Karpas-422 (cell line): Measurements from ENCODE around the gene MATN4. TPM values are rescaled to one million over a fixed set of nuclear protein-coding genes. Genes with fewer than 3 reads are reported as not detected.
A peak's percentile ranks its signal among the peaks of the same experiment; 100 is the strongest.

ENCODE experiments used
- DNase-seq: peaks from one replicate; pipeline ENCODE4 v3.0.0-alpha.2; 2015
- H2AFZ ChIP-seq: fragments of 200-600 bp; sonication (generic); 2 replicates; pipeline ENCODE4 v1.6.1; 2014; ENCODE audit warnings: antibody characterized with exemption, low read length, mixed read lengths
- H3K27ac ChIP-seq: fragments of 200-600 bp; sonication (generic); 2 replicates; pipeline ENCODE4 v1.5.1; 2014; ENCODE audit warnings: mild to moderate bottlenecking, low read length, moderate library complexity
- H3K27me3 ChIP-seq: fragments of 200-600 bp; sonication (generic); 2 replicates; pipeline ENCODE4 v1.6.1; 2014; ENCODE audit warnings: low read length, mixed read lengths
- H3K36me3 ChIP-seq: fragments of 200-600 bp; sonication (generic); 2 replicates; pipeline ENCODE4 v1.6.1; 2014; ENCODE audit warnings: low read length, mixed read lengths; ENCODE audit not compliant: insufficient read depth
- H3K4me1 ChIP-seq: fragments of 200-600 bp; sonication (generic); 2 replicates; pipeline ENCODE4 v1.6.1; 2014; ENCODE audit warnings: mild to moderate bottlenecking, low read length, mixed read lengths
- H3K4me2 ChIP-seq: fragments of 200-600 bp; sonication (generic); 2 replicates; pipeline ENCODE4 v1.6.1; 2014; ENCODE audit warnings: low read length, low read depth, mild to moderate bottlenecking; ENCODE audit not compliant: poor library complexity, severe bottlenecking
- H3K4me3 ChIP-seq: fragments of 200-600 bp; sonication (generic); 2 replicates; pipeline ENCODE4 v1.5.1; 2014; ENCODE audit warnings: mild to moderate bottlenecking, antibody characterized with exemption, low read length, mixed read lengths
- H3K79me2 ChIP-seq: fragments of 200-600 bp; sonication (generic); 2 replicates; pipeline ENCODE4 v1.6.1; 2014; ENCODE audit warnings: mild to moderate bottlenecking, low read length, mixed read lengths
- H3K9ac ChIP-seq: fragments of 200-600 bp; sonication (generic); 2 replicates; pipeline ENCODE4 v1.6.0; 2014; ENCODE audit warnings: low read length
- H3K9me2 ChIP-seq: fragments of 200-600 bp; sonication (generic), shearing (Covaris generic); replicated peaks from 2 replicates; pipeline ENCODE4 v1.6.0; 2014; ENCODE audit warnings: mild to moderate bottlenecking, low read length, moderate library complexity; ENCODE audit not compliant: insufficient read depth
- H3K9me3 ChIP-seq: fragments of 300-700, 200-600 bp; sonication (generic); 2 replicates; pipeline ENCODE4 v1.6.1; 2014; ENCODE audit warnings: low read length, mixed read lengths
- H4K20me1 ChIP-seq: fragments of 200-600 bp; sonication (generic); 2 replicates; pipeline ENCODE4 v1.6.1; 2014; ENCODE audit warnings: mild to moderate bottlenecking, antibody characterized with exemption, low read length, low read depth; ENCODE audit not compliant: insufficient read depth
- total RNA-seq: library from RNA; depleted of rRNA; stranded (reverse); fragments of >200 nt; shearing (Covaris generic); gene quantifications from 2 replicates; pipeline ENCODE4 v1.2.3, GENCODE V29; 2014; ENCODE audit warnings: low replicate concordance

The MATN4 gene
- total RNA-seq, 1 experiment from 2014 or later = not detected

- no peaks in the 10 kb centered on the region for H3K9me2 ChIP-seq
- no peak overlapping the region for H3K4me3 ChIP-seq
- H3K27ac ChIP-seq = no peak overlapping the region
- H3K27me3 ChIP-seq = no peaks in the 10 kb centered on the region
- H3K9ac ChIP-seq = no peak overlapping the region
- 0 out of 2 replicates have a peak, but pooled peaks cover 4% of the 10 kb centered on the region for H4K20me1 ChIP-seq
- DNase-seq = peak; percentile 76
- H3K9me3 ChIP-seq = no peaks in the 10 kb centered on the region
- H3K36me3 ChIP-seq = no peaks in the 10 kb centered on the region
- no peak overlapping the region for H2AFZ ChIP-seq
- no peaks in the 10 kb centered on the region for H3K4me1 ChIP-seq
- H3K79me2 ChIP-seq = no peaks in the 10 kb centered on the region
- no peak overlapping the region for H3K4me2 ChIP-seq
These were observed 14.8 kb downstream of the MATN4 start for GRCh38 chr20:45293041-45294002.

DNA sequence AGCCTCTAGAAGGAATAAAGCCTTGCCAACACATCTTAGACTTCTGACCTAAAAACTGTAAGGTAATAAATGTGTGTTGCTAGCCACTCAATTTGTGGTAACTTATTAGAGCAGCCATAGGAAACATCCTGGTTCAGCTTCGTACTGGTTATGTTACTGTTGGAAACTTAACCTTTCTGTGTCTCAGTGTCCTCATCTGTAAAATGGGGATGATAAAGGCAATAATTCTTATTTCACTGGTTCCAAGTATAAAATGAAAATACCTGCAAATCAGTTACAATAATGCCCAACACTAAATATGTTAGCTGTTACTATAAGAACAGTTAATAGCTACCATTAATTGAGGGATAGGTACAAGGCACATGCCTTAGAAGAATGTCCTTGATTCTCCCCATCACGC is 15.8 kb downstream of the MATN4 start:
- no peaks in the 10 kb centered on the region for H3K36me3 ChIP-seq
- no peak overlapping the region for H3K4me3 ChIP-seq
- H2AFZ ChIP-seq = no peak overlapping the region
- H3K27me3 ChIP-seq = no peaks in the 10 kb centered on the region
- H4K20me1 ChIP-seq = 0 out of 2 replicates have a peak, but pooled peaks cover 4% of the 10 kb centered on the region
- no peaks in the 10 kb centered on the region for H3K9me2 ChIP-seq
- H3K4me1 ChIP-seq = peaks cover under 1% of the 10 kb centered on the region
- H3K27ac ChIP-seq = no peak overlapping the region
- no peaks in the 10 kb centered on the region for H3K9me3 ChIP-seq
- H3K79me2 ChIP-seq = no peaks in the 10 kb centered on the region
- DNase-seq = no peak
- no peak overlapping the region for H3K4me2 ChIP-seq
- H3K9ac ChIP-seq = no peak overlapping the region

DNA sequence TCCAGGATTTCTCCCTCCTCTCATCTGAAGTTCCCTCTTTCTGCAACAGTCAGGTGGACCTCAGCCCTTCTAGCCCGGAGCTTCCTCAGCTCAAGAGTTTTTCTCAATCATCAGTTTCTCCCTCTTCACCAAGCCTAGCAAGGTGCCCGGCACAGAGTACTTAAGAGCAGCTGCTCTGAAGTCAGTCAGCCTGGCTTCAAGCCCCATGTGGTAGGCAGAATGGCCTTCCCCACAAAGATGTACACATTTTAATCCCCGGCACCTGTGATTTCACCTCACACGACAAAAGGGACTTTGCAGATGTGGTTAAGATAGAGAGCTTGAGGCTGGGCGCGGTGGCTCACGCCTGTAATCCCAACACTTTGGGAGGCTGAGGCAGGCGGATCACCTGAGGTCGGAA is 16.6 kb downstream of the MATN4 start:
- Histone ChIP-seq H3K27ac (no peak overlapping the region), H3K4me3 (no peak overlapping the region), H2AFZ (no peak overlapping the region), H3K9me2 (no peaks in the 10 kb centered on the region), H3K36me3 (no peaks in the 10 kb centered on the region), H3K4me2 (no peak overlapping the region), H3K79me2 (no peaks in the 10 kb centered on the region), H3K27me3 (no peaks in the 10 kb centered on the region), H3K9ac (no peak overlapping the region), H3K4me1 (peaks cover 4% of the 10 kb centered on the region), H3K9me3 (no peaks in the 10 kb centered on the region), H4K20me1 (0 out of 2 replicates have a peak, but pooled peaks cover 4% of the 10 kb centered on the region)
- DNase-seq = no peak

DNA sequence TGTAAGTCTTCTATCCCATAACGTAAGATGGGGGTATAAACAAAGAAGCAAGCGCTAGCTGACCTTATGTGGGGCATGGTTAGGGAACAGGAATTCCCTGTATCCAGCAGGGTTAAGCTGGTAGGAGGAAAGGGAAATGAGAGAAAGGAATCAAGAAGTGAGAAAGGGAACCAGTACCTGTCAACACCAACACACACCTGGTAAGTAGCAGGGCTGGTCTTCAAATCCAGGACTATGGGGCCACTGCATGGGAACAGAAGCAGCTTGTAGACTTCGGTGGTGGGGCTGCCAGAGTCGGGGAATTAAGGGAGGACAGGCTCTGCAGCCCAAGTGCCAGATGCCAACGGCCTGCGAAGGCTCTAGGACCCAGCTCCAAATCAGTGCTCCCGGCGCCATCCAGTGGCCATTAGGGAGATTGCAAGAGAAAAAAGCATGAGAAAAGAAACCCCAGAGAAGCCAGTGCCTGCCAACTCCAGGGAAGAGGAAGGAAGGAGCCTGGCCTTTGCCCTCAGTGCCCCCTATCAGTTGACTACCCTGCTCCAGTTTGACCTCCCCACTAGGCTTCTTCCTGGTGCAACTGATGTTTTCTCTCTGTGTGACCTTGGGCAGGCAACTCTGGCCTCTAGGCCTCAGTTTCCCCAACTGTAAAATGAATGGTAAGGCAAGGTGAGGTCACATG is 17.3 kb downstream of the MATN4 start:
- Histone ChIP-seq H3K27me3 (no peaks in the 10 kb centered on the region), H3K9ac (no peak overlapping the region), H3K36me3 (no peaks in the 10 kb centered on the region), H3K9me2 (no peaks in the 10 kb centered on the region), H3K4me2 (no peak overlapping the region), H3K27ac (no peak overlapping the region), H3K4me1 (peaks cover 4% of the 10 kb centered on the region), H4K20me1 (0 out of 2 replicates have a peak, but pooled peaks cover 4% of the 10 kb centered on the region), H3K4me3 (no peak overlapping the region), H3K79me2 (no peaks in the 10 kb centered on the region), H2AFZ (no peak overlapping the region), H3K9me3 (no peaks in the 10 kb centered on the region)
- DNase-seq = peak; percentile 90

DNA sequence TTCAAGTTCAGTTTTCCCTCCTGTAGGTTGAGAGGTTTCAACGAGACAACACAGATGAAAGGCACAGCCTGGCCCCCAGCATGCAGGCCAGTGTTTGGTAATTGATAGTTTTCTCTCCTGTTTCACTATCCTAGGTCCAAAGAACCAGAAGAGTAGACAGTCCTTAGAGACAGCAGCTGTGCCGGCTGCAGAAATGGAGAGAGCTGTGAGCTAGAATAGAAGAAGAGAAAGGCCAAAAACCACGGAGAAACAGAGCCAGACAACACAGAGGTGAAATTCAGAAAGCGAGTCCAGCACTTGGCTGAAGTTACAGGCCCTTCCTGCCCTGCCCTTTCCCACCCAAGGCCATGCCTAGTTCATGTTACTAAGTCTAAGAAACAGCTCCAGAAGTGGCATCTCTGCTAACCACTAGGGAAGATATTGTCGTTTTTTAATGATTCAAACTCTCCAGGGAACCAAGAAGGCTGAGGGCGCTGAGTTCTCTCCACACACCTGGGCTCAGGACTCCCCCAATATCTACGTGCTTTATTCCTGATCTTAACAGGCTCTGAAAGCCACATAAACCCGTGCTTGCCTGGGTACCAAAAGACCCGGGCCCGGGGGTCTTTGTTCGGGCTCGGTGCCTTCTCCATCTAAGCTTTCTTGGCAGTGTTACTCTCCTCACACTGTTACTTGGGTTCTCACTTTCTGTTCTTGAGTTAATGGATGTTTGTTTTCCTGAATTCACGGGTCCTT is 18.0 kb downstream of the MATN4 start:
- H3K79me2 ChIP-seq = no peaks in the 10 kb centered on the region
- H4K20me1 ChIP-seq = 0 out of 2 replicates have a peak, but pooled peaks cover 4% of the 10 kb centered on the region
- H3K27ac ChIP-seq = no peak overlapping the region
- H3K9me3 ChIP-seq = no peaks in the 10 kb centered on the region
- H3K9ac ChIP-seq = no peak overlapping the region
- no peak for DNase-seq
- H2AFZ ChIP-seq = no peak overlapping the region
- no peaks in the 10 kb centered on the region for H3K36me3 ChIP-seq
- H3K4me2 ChIP-seq = no peak overlapping the region
- H3K9me2 ChIP-seq = no peaks in the 10 kb centered on the region
- H3K4me3 ChIP-seq = no peak overlapping the region
- peaks cover 4% of the 10 kb centered on the region for H3K4me1 ChIP-seq
- H3K27me3 ChIP-seq = no peaks in the 10 kb centered on the region

DNA sequence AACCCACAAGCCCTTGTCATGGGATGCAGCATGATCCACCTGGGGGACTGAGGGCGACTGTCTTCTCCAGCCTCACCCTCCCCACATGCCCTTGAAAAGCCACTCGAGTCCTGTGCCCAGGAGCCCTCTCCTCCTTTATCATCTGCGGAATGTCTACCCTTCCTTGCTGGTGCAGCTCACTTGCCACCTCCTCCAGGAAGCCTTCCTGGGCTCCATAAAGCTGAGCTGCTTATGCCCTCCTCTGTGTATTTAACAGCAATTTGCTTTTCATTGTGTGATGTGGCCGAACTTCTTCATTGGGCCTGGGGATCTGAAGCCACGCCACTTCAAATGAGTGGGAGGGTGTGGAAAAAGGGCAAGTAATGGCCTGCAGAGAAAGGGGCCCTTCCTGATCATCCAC is 19.2 kb downstream of the MATN4 start:
- Histone ChIP-seq H3K9me2 (no peaks in the 10 kb centered on the region), H3K79me2 (no peaks in the 10 kb centered on the region), H2AFZ (no peak overlapping the region), H3K4me2 (no peak overlapping the region), H3K36me3 (no peaks in the 10 kb centered on the region), H3K4me3 (no peak overlapping the region), H3K4me1 (peaks cover 4% of the 10 kb centered on the region), H3K27me3 (no peaks in the 10 kb centered on the region), H3K9ac (no peak overlapping the region), H3K27ac (no peak overlapping the region), H4K20me1 (0 out of 2 replicates have a peak, but pooled peaks cover 4% of the 10 kb centered on the region), H3K9me3 (no peaks in the 10 kb centered on the region)
- DNase-seq = no peak

GRCh38 chr20:45288376-45288775 is 19.7 kb downstream of the MATN4 start:
- peaks cover 4% of the 10 kb centered on the region for H3K4me1 ChIP-seq

More at GRCh38 chr20:45288376-45288775, 19.7 kb downstream of the MATN4 start:
- H3K9me3 ChIP-seq = no peaks in the 10 kb centered on the region
- no peaks in the 10 kb centered on the region for H3K27me3 ChIP-seq
- H3K27ac ChIP-seq = no peak overlapping the region
- no peak overlapping the region for H3K4me2 ChIP-seq
- no peak for DNase-seq
- 0 out of 2 replicates have a peak, but pooled peaks cover 4% of the 10 kb centered on the region for H4K20me1 ChIP-seq
- no peak overlapping the region for H3K4me3 ChIP-seq
- H3K9ac ChIP-seq = no peak overlapping the region
- no peaks in the 10 kb centered on the region for H3K36me3 ChIP-seq
- no peak overlapping the region for H2AFZ ChIP-seq
- no peaks in the 10 kb centered on the region for H3K79me2 ChIP-seq
- no peaks in the 10 kb centered on the region for H3K9me2 ChIP-seq
